H1 (cell line): ENCODE data around the gene IL13. TPM values are rescaled to one million over a fixed set of nuclear protein-coding genes. Genes with fewer than 3 reads are reported as not detected.
A peak's percentile ranks its signal among the peaks of the same experiment; 100 is the strongest.

Experiments
- CTCF ChIA-PET: fragments of 300-600 bp; sonication (Branson Sonifier 250); formaldehyde crosslinking; loops from one replicate; lab custom pipeline; 2021; ENCODE audit not compliant: partially characterized antibody; lab: Charles Lee
- POLR2A ChIA-PET: fragments of 300-600 bp; sonication (Branson Sonifier 250); formaldehyde crosslinking; loops from one replicate; lab custom pipeline; 2021; ENCODE audit warnings: inconsistent platforms; ENCODE audit not compliant: partially characterized antibody; lab: Charles Lee
- DNase-seq, 2 experiments: peaks; one replicate each; pipeline versions ENCODE4 v3.0.0 to v3.0.0-alpha.2; 2010 to 2022; ENCODE audit warnings: low spot score in 2 of 2, low read depth in 1 of 2, mixed read lengths in 1 of 2
- FAIRE-seq: peaks from 2 replicates; lab custom pipeline; 2011; peaks lifted over from hg19 to GRCh38; lab: Jason Lieb, UNC
- H2AFZ ChIP-seq: 2 replicates; pipeline ENCODE4 v1.8.1; 2012; ENCODE audit warnings: low read length, inconsistent platforms
- H2AK5ac ChIP-seq: 2 replicates; pipeline ENCODE4 v1.6.1; 2013; ENCODE audit warnings: low read depth, low read length
- H2BK120ac ChIP-seq: replicated peaks from 2 replicates; pipeline ENCODE3; 2013; ENCODE audit warnings: low read depth, low read length, inconsistent platforms
- H2BK12ac ChIP-seq: 2 replicates; pipeline ENCODE4 v1.6.1; 2013; ENCODE audit warnings: low read depth, low read length
- H2BK15ac ChIP-seq: 2 replicates; pipeline ENCODE4 v1.6.1; 2013; ENCODE audit warnings: low read length
- H2BK20ac ChIP-seq: 2 replicates; pipeline ENCODE4 v1.6.1; 2013; ENCODE audit warnings: low read length
- H2BK5ac ChIP-seq: 2 replicates; pipeline ENCODE4 v1.6.1; 2013; ENCODE audit warnings: low read depth, low read length
- H3K14ac ChIP-seq: 2 replicates; pipeline ENCODE4 v1.6.1; 2013; ENCODE audit warnings: inconsistent platforms; ENCODE audit not compliant: insufficient read length
- H3K18ac ChIP-seq: 2 replicates; pipeline ENCODE4 v1.6.1; 2013; ENCODE audit warnings: low read length; ENCODE audit errors: extremely low read depth
- H3K23ac ChIP-seq: 2 replicates; pipeline ENCODE4 v1.6.1; 2013; ENCODE audit warnings: inconsistent platforms; ENCODE audit not compliant: insufficient read length
- H3K23me2 ChIP-seq: 2 replicates; pipeline ENCODE4 v1.6.1; 2013; ENCODE audit warnings: low read depth, low read length
- H3K27ac ChIP-seq: 2 replicates; pipeline ENCODE4 v1.6.1; 2011; ENCODE audit warnings: low read depth, low read length, inconsistent platforms
- H3K27me3 ChIP-seq, 4 experiments: replicated peaks in 1 of 4; 1 replicate in 1 of 4; 2 replicates in 3 of 4; pipeline versions ENCODE4 v1.6.1 to v1.8.1; 2011 to 2013; ENCODE audit warnings: low read length in 3 of 4, mild to moderate bottlenecking in 3 of 4, inconsistent platforms in 2 of 4, mixed read lengths in 2 of 4, moderate library complexity in 1 of 4; ENCODE audit not compliant: control insufficient read depth in 3 of 4, insufficient read depth in 3 of 4; ENCODE audit errors: extremely low read depth in 1 of 4
- H3K36me3 ChIP-seq, 4 experiments: 2 replicates each; pipeline versions ENCODE4 v1.6.1 to v1.8.1; 2011 to 2013; ENCODE audit warnings: mild to moderate bottlenecking in 4 of 4, low read length in 3 of 4, moderate library complexity in 2 of 4, control low read depth in 1 of 4, inconsistent platforms in 1 of 4; ENCODE audit not compliant: insufficient read depth in 4 of 4, control insufficient read depth in 2 of 4
- H3K4ac ChIP-seq: replicated peaks from 2 replicates; pipeline ENCODE3; 2013; ENCODE audit warnings: low read length, low read depth, mixed read lengths, inconsistent platforms; ENCODE audit not compliant: insufficient read length
- H3K4me1 ChIP-seq, 4 experiments: replicated peaks in 1 of 4; 1 replicate in 1 of 4; 2 replicates in 3 of 4; pipeline versions ENCODE4 v1.6.1 to v1.8.1; 2011 to 2013; ENCODE audit warnings: low read length in 3 of 4, inconsistent platforms in 2 of 4, mixed read lengths in 1 of 4; ENCODE audit not compliant: insufficient read depth in 4 of 4, control insufficient read depth in 3 of 4
- H3K4me2 ChIP-seq, 2 experiments: 2 replicates each; pipeline versions ENCODE4 v1.6.1 to v1.8.1; 2011 to 2013; ENCODE audit warnings: low read depth in 2 of 2, low read length in 2 of 2, control low read depth in 1 of 2, inconsistent platforms in 1 of 2, mild to moderate bottlenecking in 1 of 2; ENCODE audit not compliant: insufficient read depth in 1 of 2
- H3K4me3 ChIP-seq, 4 experiments: fragments of 200-600, 300-600 bp in 1 of 4; sonication (generic), shearing (Covaris generic), sonication (Bioruptor Twin) in 1 of 4; 2 replicates each; pipeline versions ENCODE4 v1.5.1 to v1.8.1; 2011 to 2016; ENCODE audit warnings: low read length in 4 of 4, low read depth in 3 of 4, control low read depth in 2 of 4, inconsistent platforms in 2 of 4, mild to moderate bottlenecking in 2 of 4, mixed read lengths in 1 of 4, moderate library complexity in 1 of 4; ENCODE audit not compliant: insufficient read depth in 2 of 4; ENCODE audit errors: extremely low read depth in 1 of 4
- H3K56ac ChIP-seq: replicated peaks from 2 replicates; pipeline ENCODE3; 2013; ENCODE audit warnings: low read depth, mild to moderate bottlenecking, mixed read lengths, low read length, inconsistent platforms; ENCODE audit not compliant: insufficient read length
- H3K79me1 ChIP-seq: 2 replicates; pipeline ENCODE4 v1.6.1; 2013; ENCODE audit warnings: low read depth, low read length, control low read depth
- H3K79me2 ChIP-seq, 2 experiments: 2 replicates each; pipeline versions ENCODE4 v1.6.1 to v1.8.1; 2012 to 2013; ENCODE audit warnings: low read length in 2 of 2, mild to moderate bottlenecking in 2 of 2, inconsistent platforms in 1 of 2; ENCODE audit not compliant: insufficient read depth in 2 of 2, control insufficient read depth in 1 of 2
- H3K9ac ChIP-seq, 4 experiments: replicated peaks in 1 of 4; 1 replicate in 1 of 4; 2 replicates in 3 of 4; pipeline versions ENCODE4 v1.6.1 to v1.8.1; 2011 to 2013; ENCODE audit warnings: low read depth in 3 of 4, low read length in 3 of 4, control low read depth in 2 of 4, mild to moderate bottlenecking in 2 of 4, moderate library complexity in 2 of 4, inconsistent platforms in 1 of 4; ENCODE audit errors: extremely low read depth in 1 of 4
- H3K9me3 ChIP-seq, 2 experiments: 2 replicates each; pipeline versions ENCODE4 v1.6.1 to v1.8.1; 2012 to 2013; ENCODE audit warnings: mild to moderate bottlenecking in 2 of 2, moderate library complexity in 2 of 2, control low read depth in 1 of 2, inconsistent platforms in 1 of 2, low read depth in 1 of 2, low read length in 1 of 2, mixed read lengths in 1 of 2; ENCODE audit not compliant: insufficient read depth in 2 of 2
- H4K20me1 ChIP-seq, 2 experiments: replicated peaks in 1 of 2; 2 replicates each; pipeline versions ENCODE3 to v1.8.1; 2011 to 2013; ENCODE audit warnings: inconsistent platforms in 2 of 2, low read length in 2 of 2, mild to moderate bottlenecking in 1 of 2; ENCODE audit not compliant: insufficient read depth in 2 of 2, control insufficient read depth in 1 of 2
- H4K5ac ChIP-seq: 2 replicates; pipeline ENCODE4 v1.6.1; 2013; ENCODE audit warnings: low read length, low read depth, mixed read lengths, inconsistent platforms; ENCODE audit not compliant: insufficient read length
- H4K8ac ChIP-seq: 2 replicates; pipeline ENCODE4 v1.8.0; 2013; ENCODE audit warnings: mild to moderate bottlenecking, moderate library complexity, low read length, inconsistent platforms; ENCODE audit not compliant: insufficient read depth; ENCODE audit errors: extremely low read depth
- H4K91ac ChIP-seq: replicated peaks from 2 replicates; pipeline ENCODE3; 2013; ENCODE audit warnings: low read length, mixed read lengths, inconsistent platforms; ENCODE audit not compliant: insufficient read length
- RAD21 ChIP-seq, 2 experiments: IDR thresholded peaks in 1 of 2; conservative IDR thresholded peaks in 1 of 2; 2 replicates each; pipeline ENCODE4 v1.6.1; 2011; ENCODE audit warnings: low read depth in 2 of 2, low read length in 2 of 2, improper control_type of control experiment in 1 of 2, inconsistent platforms in 1 of 2, mild to moderate bottlenecking in 1 of 2, moderate library complexity in 1 of 2
- RNF2 ChIP-seq: fragments of 200-900, 300-1000 bp; sonication (generic); IDR thresholded peaks from 2 replicates; pipeline ENCODE4 v1.7.1; 2016; ENCODE audit warnings: borderline replicate concordance, low read depth, mild to moderate bottlenecking, antibody characterized with exemption, low read length; ENCODE audit not compliant: poor library complexity, severe bottlenecking; ENCODE audit errors: missing control alignments
- SAP30 ChIP-seq: fragments of 300-600 bp; sonication (generic); IDR thresholded peaks from 2 replicates; pipeline ENCODE4 v1.7.1; 2012; ENCODE audit warnings: low read length, moderate library complexity, mild to moderate bottlenecking, inconsistent platforms; ENCODE audit not compliant: insufficient read depth, insufficient replicate concordance
- TCF12 ChIP-seq: IDR thresholded peaks from 2 replicates; pipeline ENCODE4 v1.6.1; 2011; ENCODE audit warnings: low read depth, mild to moderate bottlenecking, low read length
- ZNF274 ChIP-seq: IDR thresholded peaks from 2 replicates; pipeline ENCODE4 v1.7.0; 2012; ENCODE audit warnings: low read length, borderline replicate concordance; ENCODE audit errors: extremely low read depth
- WGBS, 2 experiments: shearing (Covaris generic) in 1 of 2; methylation state at CpG; one replicate each; pipeline versions ENCODE4 v1.1.6 to v1.1.7; 2013 to 2015; ENCODE audit warnings: low lambda C conversion rate in 2 of 2, mixed read lengths in 2 of 2, inconsistent platforms in 1 of 2, low coverage in 1 of 2, missing lambda C conversion rate in 1 of 2; ENCODE audit not compliant: insufficient replicate concordance in 2 of 2, insufficient coverage in 1 of 2, insufficient read length in 1 of 2; ENCODE audit errors: extremely low coverage in 1 of 2, missing lambda C conversion rate in 1 of 2; 5-methylcytosine and 5-hydroxymethylcytosine counted together
- polyA plus RNA-seq, 7 experiments: library from polyadenylated mRNA; depleted of rRNA in 3 of 7; stranded (reverse) in 5 of 7; unstranded in 2 of 7; fragments of >200 nt in 5 of 7; fragments of 200-250 nt in 2 of 7; gene quantifications; 1 replicate in 5 of 7; 2 replicates in 1 of 7; 4 replicates in 1 of 7; pipeline versions ENCODE4 v1.2.1 to v1.2.3, GENCODE V29; 2011 to 2013; ENCODE audit warnings: missing spikeins in 2 of 7, mixed read lengths in 2 of 7
- total RNA-seq: library from RNA; stranded (reverse); fragmentation: NEBNext Ultra II Directional; extraction: Animal tissue kit (Norgen Biotek cat#: 25700); gene quantifications from 2 replicates; pipeline ENCODE4 v1.2.1, GENCODE V29; 2021

IL13 gene
- total and polyA plus RNA-seq, 2 of the 8 experiments (the other 6 are each of a cell fraction or from before 2014, with no cell fraction given), result not detected

DNA sequence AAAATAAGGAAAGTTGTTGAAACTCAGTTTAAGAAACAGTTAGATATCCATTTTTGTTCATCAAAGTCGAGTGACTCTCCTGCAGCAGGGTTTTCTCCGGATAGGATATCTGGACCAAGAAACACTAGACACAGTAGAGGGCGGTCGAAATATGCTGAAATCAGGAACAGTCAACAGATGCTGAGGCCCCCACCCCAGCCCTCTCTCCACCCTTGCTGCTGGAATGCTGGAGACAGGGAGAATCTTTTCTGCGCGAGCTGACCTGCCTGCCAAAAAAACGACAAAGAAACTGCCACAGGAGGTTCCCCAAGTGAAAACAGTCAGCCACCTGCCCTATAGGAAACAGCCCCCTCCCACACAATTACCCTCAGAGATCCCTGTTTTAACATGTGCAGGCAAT is 4.3 kb upstream of the IL13 start:
- Histone ChIP-seq H4K91ac (no peak overlapping the region), H3K4me2 (no peak overlapping the region), H4K20me1 (peaks cover 0 to 1% of the 10 kb centered on the region in 2 experiments), H2AFZ (no peak overlapping the region; the same call in 1 of the 2 replicates), H3K23ac (no peak overlapping the region), H3K79me2 (no peaks in the 10 kb centered on the region), H2BK5ac (no peak overlapping the region), H3K27me3 (peaks cover 10 to 40% (median 31%) of the 10 kb centered on the region in 4 experiments), H3K4me3 (no peak overlapping the region), H3K79me1 (no peaks in the 10 kb centered on the region), H3K27ac (no peak overlapping the region), H2BK12ac (no peak overlapping the region), H4K8ac (no peak overlapping the region), H3K36me3 (no peaks in the 10 kb centered on the region), H3K14ac (no peak overlapping the region), H4K5ac (no peak overlapping the region), H3K23me2 (peaks cover 2% of the 10 kb centered on the region; the same call in 1 of the 2 replicates), H2BK120ac (no peak overlapping the region), H3K9ac (no peak overlapping the region), H2BK20ac (no peak overlapping the region), H3K18ac (no peak overlapping the region), H3K9me3 (no peaks in the 10 kb centered on the region; a peak in 1 of 4 replicates), H2AK5ac (no peak overlapping the region), H2BK15ac (0 out of 2 replicates have a peak overlapping the region, but pooled peaks have one; percentile 16), H3K56ac (no peak overlapping the region), H3K4ac (no peak overlapping the region), H3K4me1 (peaks cover 0 to 8% (median under 1%) of the 10 kb centered on the region in 4 experiments; a peak in 4 of 7 replicates)
- POLR2A ChIA-PET, result no interaction called here
- TF ChIP-seq ZNF274 (no peak), RAD21 (IDR thresholded peaks at IDR 0.05 in 1 of 2, conservative IDR thresholded peaks at IDR 0.05 in 1 of 2; ENCODE audit: low read depth in 2 of 2, low read length in 2 of 2) (peak in 1 of 2 experiments; percentile 14; a peak in 1 of 4 replicates), SAP30 (no peak), TCF12 (no peak), RNF2 (no peak)
- 79% methylated on average over 6 of the region's 7 CpGs; no CpG with 5 or more reads in 1 of the 2 experiments for WGBS, 2 experiments
- CTCF ChIA-PET, result interaction anchor here (0.6 kb wide), 2 partner anchors 32 to 125 kb away, joined by 3 read pairs; no protein-coding TSS in a partner anchor
- DNase-seq, result peak in 1 of 2 experiments; percentile 45
- FAIRE-seq, result no peak
